Esophagus squamous epithelium (tissue), 4 donors: ENCODE data around the gene ETS2.

Experiments used
- CTCF ChIP-seq, 6 experiments: fragments of 450-650 bp in 4 of 6; fragments of 200-600 bp in 2 of 6; sonication (generic) in 2 of 6; IDR thresholded peaks; one replicate each; pipeline ENCODE4 v1.5.1; 2016 to 2019; ENCODE audit warnings: antibody characterized with exemption in 6 of 6, mild to moderate bottlenecking in 4 of 6, moderate library complexity in 4 of 6
- POLR2A ChIP-seq, 4 donors: fragments of 450-650 bp; IDR thresholded peaks; one replicate each; pipeline ENCODE4 v1.6.1; 2017; ENCODE audit warnings: antibody characterized with exemption in 4 of 4, mild to moderate bottlenecking in 4 of 4, moderate library complexity in 3 of 4

- TF ChIP-seq CTCF (IDR thresholded peaks at IDR 0.05) (no peak), POLR2A (IDR thresholded peaks at IDR 0.05) (no peak)
These were observed 16.5 kb upstream of the ETS2 start for GRCh38 chr21:38789275-38789674.
